Endothelial cell of umbilical vein (primary cell): ENCODE results near the gene MYO9B. TPM values are rescaled to one million over a fixed set of nuclear protein-coding genes. Genes with fewer than 3 reads are reported as not detected.

Experiments used
- BruUV-seq: library from RNA; stranded (reverse); fragments of 400-500 nt; replicated peaks from 2 replicates; lab custom pipeline; 2021; lab: Mats Ljungman, UMichigan
- CTCF ChIA-PET: fragments of 300-600, 350-600 bp; sonication (Branson Sonifier 250); formaldehyde crosslinking; loops from one replicate; lab custom pipeline; 2021; ENCODE audit warnings: antibody characterized with exemption, inconsistent platforms; lab: Charles Lee
- POLR2A ChIA-PET: fragments of 300-600, 350-600 bp; sonication (Branson Sonifier 250); formaldehyde crosslinking; loops from one replicate; lab custom pipeline; 2021; ENCODE audit warnings: antibody characterized with exemption, inconsistent platforms; lab: Charles Lee
- DNase-seq: peaks from one replicate; pipeline ENCODE4 v3.0.0-alpha.2; 2011; ENCODE audit warnings: low read depth, low spot score
- FAIRE-seq: peaks from 2 replicates; lab custom pipeline; 2011; peaks lifted over from hg19 to GRCh38; lab: Jason Lieb, UNC
- H2AFZ ChIP-seq: 2 replicates; pipeline ENCODE4 v1.6.0; 2012; ENCODE audit warnings: low read depth, low read length, control low read depth, inconsistent platforms
- H3K27ac ChIP-seq: 2 replicates; pipeline ENCODE4 v1.5.1; 2011; ENCODE audit warnings: low read depth, mild to moderate bottlenecking, control low read depth, low read length, moderate library complexity; ENCODE audit not compliant: insufficient read depth
- H3K27me3 ChIP-seq, 2 experiments: 2 replicates each; pipeline versions ENCODE4 v1.6.0 to v1.6.1; 2011; ENCODE audit warnings: low read length in 2 of 2, mixed read lengths in 1 of 2; ENCODE audit not compliant: control insufficient read depth in 2 of 2, insufficient read depth in 2 of 2
- H3K36me3 ChIP-seq, 2 experiments: 2 replicates in 1 of 2; 3 replicates in 1 of 2; pipeline ENCODE4 v1.5.1; 2011; ENCODE audit warnings: low read length in 2 of 2, mild to moderate bottlenecking in 1 of 2, moderate library complexity in 1 of 2; ENCODE audit not compliant: control insufficient read depth in 2 of 2, insufficient read depth in 2 of 2; ENCODE audit errors: extremely low read depth in 1 of 2
- H3K4me1 ChIP-seq: 3 replicates; pipeline ENCODE4 v1.5.1; 2011; ENCODE audit warnings: mild to moderate bottlenecking, low read length; ENCODE audit not compliant: control insufficient read depth, insufficient read depth; ENCODE audit errors: extremely low read depth
- H3K4me2 ChIP-seq: 2 replicates; pipeline ENCODE4 v1.6.1; 2011; ENCODE audit warnings: low read length, control low read depth, mixed read lengths; ENCODE audit not compliant: insufficient read depth
- H3K4me3 ChIP-seq, 3 experiments: fragments of 200-600 bp in 1 of 3; sonication (generic), shearing (Covaris generic) in 1 of 3; replicated peaks in 1 of 3; 2 replicates each; pipeline ENCODE4 v1.5.1; 2011 to 2016; ENCODE audit warnings: control low read depth in 3 of 3, low read length in 3 of 3, mild to moderate bottlenecking in 2 of 3, inconsistent platforms in 1 of 3, low read depth in 1 of 3, moderate library complexity in 1 of 3; ENCODE audit not compliant: insufficient read depth in 1 of 3
- H3K79me2 ChIP-seq: 2 replicates; pipeline ENCODE4 v1.6.0; 2012; ENCODE audit warnings: low read length, inconsistent platforms; ENCODE audit not compliant: control insufficient read depth, insufficient read depth
- H3K9ac ChIP-seq: replicated peaks from 2 replicates; pipeline ENCODE3; 2011; ENCODE audit warnings: low read length, control low read depth; ENCODE audit not compliant: insufficient read depth; ENCODE audit errors: extremely low read depth
- H3K9me1 ChIP-seq: replicated peaks from 3 replicates; pipeline ENCODE4 v1.6.0; 2011; ENCODE audit warnings: mild to moderate bottlenecking, low read length; ENCODE audit not compliant: control insufficient read depth, insufficient read depth; ENCODE audit errors: extremely low read depth
- H3K9me3 ChIP-seq: replicated peaks from 2 replicates; pipeline ENCODE4 v1.5.1; 2012; ENCODE audit warnings: low read length, inconsistent platforms; ENCODE audit not compliant: control insufficient read depth, insufficient read depth
- H4K20me1 ChIP-seq: replicated peaks from 2 replicates; pipeline ENCODE3; 2011; ENCODE audit warnings: mild to moderate bottlenecking, low read length; ENCODE audit not compliant: control insufficient read depth, insufficient read depth; ENCODE audit errors: extremely low read depth
- EZH2 ChIP-seq: IDR thresholded peaks from 2 replicates; pipeline ENCODE4 v1.6.1; 2012; ENCODE audit warnings: borderline replicate concordance, low read depth, mild to moderate bottlenecking, moderate library complexity, low read length, inconsistent platforms; ENCODE audit not compliant: severe bottlenecking
- FOS ChIP-seq: IDR thresholded peaks from 2 replicates; pipeline ENCODE4 v1.6.1; 2011; ENCODE audit warnings: mild to moderate bottlenecking, low read length, moderate library complexity, borderline replicate concordance; ENCODE audit not compliant: insufficient read depth
- GATA2 ChIP-seq: IDR thresholded peaks from 2 replicates; pipeline ENCODE4 v1.7.0; 2011; ENCODE audit warnings: low read depth, mild to moderate bottlenecking, moderate library complexity, mixed read lengths, low read length; ENCODE audit not compliant: insufficient read length, insufficient read depth
- JUN ChIP-seq: IDR thresholded peaks from 2 replicates; pipeline ENCODE4 v1.6.1; 2011; ENCODE audit warnings: borderline replicate concordance, low read depth; ENCODE audit not compliant: insufficient read length, insufficient read depth
- MYC ChIP-seq: IDR thresholded peaks from one replicate; pipeline ENCODE4 v1.6.1; 2011; ENCODE audit warnings: mild to moderate bottlenecking, low read depth, low read length
- POLR2A ChIP-seq: IDR thresholded peaks from 2 replicates; pipeline ENCODE4 v1.6.1; 2012; ENCODE audit warnings: low read depth, mild to moderate bottlenecking, control low read depth, low read length
- POLR2AphosphoS5 ChIP-seq: IDR thresholded peaks from 2 replicates; pipeline ENCODE4 v1.6.1; 2012; ENCODE audit warnings: low read depth, mild to moderate bottlenecking, control low read depth, low read length, moderate library complexity; ENCODE audit not compliant: insufficient read depth
- dilution Hi-C: fragments of 300-500 bp; cut with MboI; formaldehyde crosslinking; loops from one replicate; pipeline ENCODE4 v1.15.0; 2019; ENCODE audit warnings: low sequenced_read_pairs; ENCODE audit not compliant: extremely low pct_ligation_motif_present
- intact Hi-C: fragments of 100-400 bp; cut with micrococcal nuclease; formaldehyde crosslinking; loops from one replicate; pipeline ENCODE4 v1.10.0; 2022
- polyA plus RNA-seq, 4 experiments: library from polyadenylated mRNA; depleted of rRNA in 3 of 4; stranded (reverse) in 3 of 4; unstranded in 1 of 4; fragments of >200 nt; gene quantifications; 2 replicates each; pipeline versions ENCODE4 v1.2.1 to v1.2.3, GENCODE V29; 2011 to 2012; ENCODE audit warnings: missing spikeins in 1 of 4
- total RNA-seq: library from RNA; stranded (reverse); gene quantifications from 2 replicates; pipeline ENCODE4 v1.2.3, GENCODE V29; 2021
- TF ChIP-seq, protein P1 (sequence below): IDR thresholded peaks from 2 replicates; pipeline ENCODE4 v1.6.1; 2011; ENCODE audit not compliant: insufficient read depth, insufficient read length
- TF ChIP-seq, protein P2 (sequence below), 2 donors: IDR thresholded peaks; 1 replicate in 1 of 2; 2 replicates in 1 of 2; pipeline ENCODE4 v1.5.1; 2011; ENCODE audit warnings: low read length in 2 of 2, mild to moderate bottlenecking in 2 of 2, moderate library complexity in 2 of 2, control low read depth in 1 of 2, inconsistent platforms in 1 of 2, low read depth in 1 of 2; ENCODE audit not compliant: insufficient read depth in 1 of 2; ENCODE audit errors: extremely low read depth in 1 of 2

Gene MYO9B
- total and polyA plus RNA-seq, 2 donors (not counting 3 experiments of a cell fraction or from before 2014, with no cell fraction given): 64.4 to 119 TPM

DNA sequence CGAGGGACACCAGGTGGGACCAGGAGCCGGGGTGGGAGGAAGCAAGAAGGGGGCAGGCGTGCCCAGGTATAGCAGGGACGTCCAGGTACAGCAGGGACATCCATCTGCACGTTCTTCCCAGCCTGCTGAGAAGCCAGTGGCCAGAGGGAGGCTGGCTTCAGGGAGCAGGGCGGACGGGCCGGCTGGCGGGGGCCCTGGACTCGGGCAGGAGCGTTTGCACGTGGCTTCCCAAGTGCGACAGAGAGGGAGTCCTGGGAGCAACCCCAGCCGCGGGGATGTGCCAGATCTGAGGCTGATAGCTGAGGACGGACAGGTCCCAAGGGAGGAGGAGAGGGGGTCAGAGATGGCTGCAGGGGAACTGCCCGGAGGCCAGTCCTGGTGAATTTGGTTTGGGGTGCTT, 36.7 kb downstream of the MYO9B start:
- Histone ChIP-seq H3K27ac (no peak overlapping the region), H3K4me2 (no peak overlapping the region), H3K9me1 (no peaks in the 10 kb centered on the region), H2AFZ (no peak overlapping the region), H3K9ac (no peak overlapping the region), H3K4me3 (no peak overlapping the region), H3K27me3 (no peaks in the 10 kb centered on the region), H3K36me3 (peaks cover 0 to 14% of the 10 kb centered on the region in 2 experiments), H4K20me1 (no peaks in the 10 kb centered on the region), H3K9me3 (no peaks in the 10 kb centered on the region), H3K79me2 (peaks cover 64% of the 10 kb centered on the region), H3K4me1 (peaks cover 10% of the 10 kb centered on the region)
- FAIRE-seq: no peak
- intact Hi-C loops: no loop called here
- no TSS peak for BruUV-seq
- no peak for DNase-seq
- CTCF ChIA-PET: no interaction called here
- dilution Hi-C loops: no loop called here
- TF ChIP-seq EZH2 (no peak), JUN (no peak), GATA2 (no peak), POLR2AphosphoS5 (no peak), MYC (no peak), POLR2A (no peak), FOS (no peak)
- TF ChIP-seq, protein P1, sequence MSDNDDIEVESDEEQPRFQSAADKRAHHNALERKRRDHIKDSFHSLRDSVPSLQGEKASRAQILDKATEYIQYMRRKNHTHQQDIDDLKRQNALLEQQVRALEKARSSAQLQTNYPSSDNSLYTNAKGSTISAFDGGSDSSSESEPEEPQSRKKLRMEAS: no peak
- TF ChIP-seq, protein P2, sequence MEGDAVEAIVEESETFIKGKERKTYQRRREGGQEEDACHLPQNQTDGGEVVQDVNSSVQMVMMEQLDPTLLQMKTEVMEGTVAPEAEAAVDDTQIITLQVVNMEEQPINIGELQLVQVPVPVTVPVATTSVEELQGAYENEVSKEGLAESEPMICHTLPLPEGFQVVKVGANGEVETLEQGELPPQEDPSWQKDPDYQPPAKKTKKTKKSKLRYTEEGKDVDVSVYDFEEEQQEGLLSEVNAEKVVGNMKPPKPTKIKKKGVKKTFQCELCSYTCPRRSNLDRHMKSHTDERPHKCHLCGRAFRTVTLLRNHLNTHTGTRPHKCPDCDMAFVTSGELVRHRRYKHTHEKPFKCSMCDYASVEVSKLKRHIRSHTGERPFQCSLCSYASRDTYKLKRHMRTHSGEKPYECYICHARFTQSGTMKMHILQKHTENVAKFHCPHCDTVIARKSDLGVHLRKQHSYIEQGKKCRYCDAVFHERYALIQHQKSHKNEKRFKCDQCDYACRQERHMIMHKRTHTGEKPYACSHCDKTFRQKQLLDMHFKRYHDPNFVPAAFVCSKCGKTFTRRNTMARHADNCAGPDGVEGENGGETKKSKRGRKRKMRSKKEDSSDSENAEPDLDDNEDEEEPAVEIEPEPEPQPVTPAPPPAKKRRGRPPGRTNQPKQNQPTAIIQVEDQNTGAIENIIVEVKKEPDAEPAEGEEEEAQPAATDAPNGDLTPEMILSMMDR (IDR thresholded peaks at IDR 0.05; ENCODE audit: extremely low read depth in 1 of 2, insufficient read depth in 1 of 2, low read depth in 1 of 2, low read length in 2 of 2): no peak
- POLR2A ChIA-PET: no interaction called here
